NT2/D1 (cell line): ENCODE results near the gene SPTBN5.

Experiments
- SUZ12 ChIP-seq: IDR thresholded peaks from 2 replicates; pipeline ENCODE4 v1.6.1; 2011; ENCODE audit not compliant: insufficient read length, insufficient read depth; ENCODE audit errors: extremely low read depth
- YY1 ChIP-seq: IDR thresholded peaks from 2 replicates; pipeline ENCODE4 v1.6.1; 2011; ENCODE audit not compliant: insufficient read length, insufficient read depth

GRCh38 chr15:41825145-41825544 lies 68.7 kb downstream of the SPTBN5 start:
- TF ChIP-seq SUZ12 = no peak
- TF ChIP-seq YY1 = no peak
